Common myeloid progenitor, CD34-positive (primary cell): ENCODE measurements around the gene PLD3.
A peak's percentile ranks its signal among the peaks of the same experiment; 100 is the strongest.

Experiments
- CTCF ChIA-PET: fragments of 350-600 bp; sonication (Branson Sonifier 250); formaldehyde crosslinking; loops from one replicate; lab custom pipeline; 2021; ENCODE audit warnings: antibody characterized with exemption; lab: Charles Lee
- POLR2A ChIA-PET: fragments of 350-600 bp; sonication (Branson Sonifier 250); formaldehyde crosslinking; loops from one replicate; lab custom pipeline; 2021; ENCODE audit warnings: antibody characterized with exemption; lab: Charles Lee
- DNase-seq, 3 donors: peaks; one replicate each; pipeline versions ENCODE4 v3.0.0 to v3.0.0-alpha.2; 2013
- H3K27ac ChIP-seq, 2 experiments: 1 replicate in 1 of 2; 2 replicates in 1 of 2; pipeline ENCODE4 v1.7.0; 2013; ENCODE audit warnings: inconsistent platforms in 2 of 2, low read length in 2 of 2, mild to moderate bottlenecking in 2 of 2, low read depth in 1 of 2, moderate library complexity in 1 of 2; ENCODE audit not compliant: severe bottlenecking in 2 of 2, insufficient read depth in 1 of 2, poor library complexity in 1 of 2
- H3K27me3 ChIP-seq, 5 experiments: replicated peaks in 2 of 5; 1 replicate in 3 of 5; 2 replicates in 2 of 5; pipeline versions ENCODE4 v1.6.1 to v1.7.0; 2013; ENCODE audit warnings: low read length in 4 of 5, mild to moderate bottlenecking in 2 of 5, moderate library complexity in 2 of 5, inconsistent platforms in 1 of 5; ENCODE audit not compliant: insufficient read depth in 5 of 5, control insufficient read depth in 4 of 5
- H3K36me3 ChIP-seq, 4 experiments: 1 replicate in 2 of 4; 2 replicates in 2 of 4; pipeline versions ENCODE4 v1.6.1 to v1.7.0; 2013; ENCODE audit warnings: low read length in 3 of 4, control low read depth in 1 of 4, mild to moderate bottlenecking in 1 of 4; ENCODE audit not compliant: control insufficient read depth in 4 of 4, insufficient read depth in 4 of 4
- H3K4me1 ChIP-seq, 4 experiments: 1 replicate in 3 of 4; 2 replicates in 1 of 4; pipeline versions ENCODE4 v1.6.1 to v1.7.1; 2013; ENCODE audit warnings: low read length in 3 of 4, mild to moderate bottlenecking in 3 of 4, control low read depth in 1 of 4, inconsistent platforms in 1 of 4, moderate library complexity in 1 of 4; ENCODE audit not compliant: control insufficient read depth in 4 of 4, insufficient read depth in 4 of 4; ENCODE audit errors: control extremely low read depth in 1 of 4
- H3K4me3 ChIP-seq, 7 experiments: 1 replicate in 4 of 7; 2 replicates in 3 of 7; pipeline versions ENCODE4 v1.5.1 to v1.7.0; 2013; ENCODE audit warnings: mild to moderate bottlenecking in 7 of 7, low read length in 6 of 7, moderate library complexity in 6 of 7, inconsistent platforms in 2 of 7, low read depth in 2 of 7, control low read depth in 1 of 7; ENCODE audit not compliant: insufficient read depth in 4 of 7, control insufficient read depth in 1 of 7; ENCODE audit errors: extremely low read depth in 1 of 7
- H3K9me3 ChIP-seq, 5 experiments: 1 replicate in 4 of 5; 2 replicates in 1 of 5; pipeline versions ENCODE4 v1.6.1 to v1.7.1; 2013; ENCODE audit warnings: low read length in 4 of 5, mild to moderate bottlenecking in 2 of 5, inconsistent platforms in 1 of 5, low read depth in 1 of 5, moderate library complexity in 1 of 5; ENCODE audit not compliant: control insufficient read depth in 4 of 5, insufficient read depth in 2 of 5; ENCODE audit errors: control extremely low read depth in 1 of 5
- WGBS: methylation state at CpG from one replicate; pipeline ENCODE4 v1.1.5; 2013; ENCODE audit not compliant: insufficient coverage; 5-methylcytosine and 5-hydroxymethylcytosine counted together

PLD3 gene

DNA sequence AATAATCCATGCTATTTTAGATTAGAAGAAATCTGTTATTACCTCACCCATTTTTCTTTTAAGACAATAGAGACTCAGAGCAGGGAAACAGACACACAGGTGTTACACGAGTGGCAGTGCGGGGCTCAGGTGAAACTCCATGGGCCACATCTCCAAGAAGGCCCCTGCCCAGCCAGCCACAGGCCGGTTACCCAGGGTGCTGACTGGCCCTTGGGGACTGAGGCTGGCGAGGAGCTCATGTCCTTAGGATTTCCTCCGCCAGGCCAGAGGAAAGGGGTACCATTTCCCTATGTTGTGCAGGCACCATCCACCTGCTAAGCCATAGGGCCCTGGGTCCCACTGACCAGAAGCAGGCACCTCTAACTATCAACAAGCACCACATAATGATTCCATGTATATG, 10.9 kb upstream of the PLD3 start:
- no peaks in the 10 kb centered on the region for H3K4me1 ChIP-seq
- peaks cover 11 to 43% (median 29%) of the 10 kb centered on the region in 4 experiments for H3K36me3 ChIP-seq
- no peak for DNase-seq
- ChIA-PET CTCF (interaction anchor here (1.3 kb wide), 1 partner anchor 29 kb away, joined by 3 read pairs; no protein-coding TSS in a partner anchor), POLR2A (no interaction called here)
- no peaks in the 10 kb centered on the region for H3K9me3 ChIP-seq
- H3K4me3 ChIP-seq: no peak overlapping the region
- 96% methylated on average over 3 of the region's 5 CpGs for WGBS
- no peaks in the 10 kb centered on the region for H3K27me3 ChIP-seq
- H3K27ac ChIP-seq: no peak overlapping the region

GRCh38 chr19:40339018-40339728, 9.3 kb upstream of the PLD3 start:
- CTCF ChIA-PET: no interaction called here
- DNase-seq: no peak
- H3K4me3 ChIP-seq: no peak overlapping the region
- POLR2A ChIA-PET: no interaction called here
- H3K9me3 ChIP-seq: no peaks in the 10 kb centered on the region
- H3K27ac ChIP-seq: no peak overlapping the region
- no peaks in the 10 kb centered on the region for H3K4me1 ChIP-seq
- WGBS: no CpG with 5 or more reads among the region's 4 CpGs
- no peaks in the 10 kb centered on the region for H3K27me3 ChIP-seq
- H3K36me3 ChIP-seq: peaks cover 8 to 35% (median 20%) of the 10 kb centered on the region in 4 experiments

- Histone ChIP-seq H3K9me3 (no peaks in the 10 kb centered on the region), H3K4me3 (no peak overlapping the region), H3K27me3 (no peaks in the 10 kb centered on the region), H3K27ac (no peak overlapping the region), H3K4me1 (peaks cover 0 to 6% (median under 1%) of the 10 kb centered on the region in 4 experiments), H3K36me3 (peaks cover 3 to 18% (median 10%) of the 10 kb centered on the region in 4 experiments)
- no peak for DNase-seq
- ChIA-PET CTCF (no interaction called here), POLR2A (no interaction called here)
- 100% methylated on average over 6 of the region's 9 CpGs for WGBS
Measured at GRCh38 chr19:40341601-40342482, 6.7 kb upstream of the PLD3 start.

DNA sequence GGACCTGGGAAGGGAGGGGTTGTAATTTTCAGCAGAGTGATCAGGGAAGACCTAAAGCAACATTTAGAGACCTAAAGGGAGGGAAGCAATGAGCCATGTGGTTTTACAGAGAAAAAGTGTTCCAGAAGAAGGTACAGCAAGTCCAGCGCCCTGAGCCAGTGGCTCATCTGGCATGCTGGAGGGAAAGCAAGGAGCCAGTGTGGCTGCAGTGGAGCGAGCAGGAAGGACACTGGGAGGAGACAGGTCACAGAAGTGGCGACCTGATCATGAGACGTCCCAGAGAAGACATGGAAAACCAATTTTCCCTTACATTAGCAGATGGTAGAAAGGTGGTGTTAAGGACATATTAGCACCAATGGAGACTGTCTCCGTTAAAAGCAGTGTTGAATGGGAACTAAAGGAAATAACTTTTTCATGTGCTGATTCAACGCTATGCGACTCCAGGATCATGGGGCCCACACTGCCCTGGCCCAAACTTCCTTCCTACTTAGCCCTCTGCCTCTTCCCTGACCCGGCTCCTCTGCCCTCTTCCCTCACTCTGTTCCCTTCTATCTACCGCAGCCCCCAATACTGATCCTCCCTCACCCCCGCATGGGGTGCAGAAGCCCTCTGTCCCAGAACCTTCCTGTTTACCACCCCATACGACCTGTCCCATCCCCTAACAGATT, 5.7 kb upstream of the PLD3 start:
- Histone ChIP-seq H3K4me1 (peaks cover 0 to 11% (median 6%) of the 10 kb centered on the region in 4 experiments), H3K27ac (no peak overlapping the region), H3K9me3 (no peaks in the 10 kb centered on the region), H3K36me3 (peaks cover 3 to 15% (median 10%) of the 10 kb centered on the region in 4 experiments), H3K27me3 (no peaks in the 10 kb centered on the region), H3K4me3 (no peak overlapping the region)
- 95% methylated on average over 6 of the region's 11 CpGs for WGBS
- no peak for DNase-seq
- CTCF ChIA-PET: no interaction called here
- POLR2A ChIA-PET: no interaction called here

GRCh38 chr19:40344422-40344821, 4.1 kb upstream of the PLD3 start:
- H3K36me3 ChIP-seq: peaks cover 0 to 11% (median 6%) of the 10 kb centered on the region in 4 experiments
- H3K27me3 ChIP-seq: no peaks in the 10 kb centered on the region
- POLR2A ChIA-PET: no interaction called here
- CTCF ChIA-PET: interaction anchor here (0.5 kb wide), 1 partner anchor 45 kb away, joined by 4 read pairs; no protein-coding TSS in a partner anchor
- H3K4me3 ChIP-seq: no peak overlapping the region
- no peak overlapping the region for H3K27ac ChIP-seq
- H3K4me1 ChIP-seq: peaks cover 0 to 19% (median 14%) of the 10 kb centered on the region in 4 experiments
- DNase-seq: no peak
- 52% methylated on average over 6 of the region's 7 CpGs for WGBS
- no peaks in the 10 kb centered on the region for H3K9me3 ChIP-seq

DNA sequence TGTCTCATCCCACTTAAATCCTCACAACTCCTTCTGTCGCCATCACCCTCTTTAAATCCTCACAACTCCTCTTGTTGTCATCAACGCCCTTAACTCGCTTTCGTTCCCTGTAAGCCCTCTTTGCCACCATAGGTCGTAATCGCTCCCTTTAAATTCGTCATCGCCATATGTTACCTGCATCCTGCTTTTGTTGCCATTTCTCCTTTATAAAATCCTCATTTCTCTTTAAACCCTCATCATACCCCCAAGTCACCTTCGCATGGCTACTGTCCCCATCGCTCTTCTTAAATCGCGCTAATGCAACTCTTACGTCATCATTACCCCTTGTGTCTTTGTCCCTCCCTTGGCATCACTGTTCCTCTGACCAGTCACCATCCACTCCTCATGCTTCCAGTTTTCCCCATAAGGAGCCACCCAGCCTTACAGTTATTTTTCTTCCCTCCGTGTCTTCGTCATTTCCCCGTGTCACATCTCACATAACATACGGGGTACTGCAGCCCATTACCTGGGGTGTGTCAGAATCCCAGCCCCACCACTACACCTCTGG, 539 bp downstream of the PLD3 start:
- ChIA-PET CTCF (interaction anchor here (1.0 kb wide), 2 partner anchors 9 to 286 kb away, joined by 3 read pairs; no protein-coding TSS in a partner anchor), POLR2A (interaction anchor here (1.3 kb wide), 1 partner anchor 9 kb away, joined by 3 read pairs; no protein-coding TSS in a partner anchor)
- DNase-seq: peak; percentile 27 to 47 (median 47)
- peaks cover 0 to 5% (median 0%) of the 10 kb centered on the region in 4 experiments for H3K36me3 ChIP-seq
- H3K4me3 ChIP-seq: peak overlapping the region; percentile 23 to 99 (median 82)
- WGBS: 20% methylated on average over 17 of the region's 17 CpGs
- peak overlapping the region in 1 of 2 experiments; percentile 73 for H3K27ac ChIP-seq
- no peaks in the 10 kb centered on the region for H3K27me3 ChIP-seq
- peaks cover 0 to 20% (median 15%) of the 10 kb centered on the region in 4 experiments for H3K4me1 ChIP-seq
- H3K9me3 ChIP-seq: no peaks in the 10 kb centered on the region
